Activated T-helper 1 cell treated with anti-CD3 and anti-CD28 coated beads, Interleukin-12 subunit alpha, Interleukin-12 subunit beta, Interleukin-2, Interleukin-4 antibody, amounts not matched to agents 30 ng/mL and 10 ng/mL and 1 ng/mL, durations not matched to agents 14 hours and 24 hours and 36 hours (primary cell): Measurements from ENCODE around the gene MIB2. TPM values are rescaled to one million over a fixed set of nuclear protein-coding genes. Genes with fewer than 3 reads are reported as not detected.

Source experiments
- total RNA-seq: library from RNA; stranded (reverse); gene quantifications from 2 replicates; pipeline ENCODE4 v1.2.3, GENCODE V29; 2022

Gene MIB2
- total RNA-seq, 1 donor from 2014 or later: 29.5 TPM

Other genes starting within 250 kb of the MIB2 start
- 147 and 148 TPM in 2 replicates for gene AURKAIP1, start 240.3 kb upstream of the MIB2 start, total RNA-seq
- gene CCNL2, start 216.2 kb upstream of the MIB2 start, total RNA-seq: 138 and 139 TPM in 2 replicates
- 184 and 205 TPM in 2 replicates for gene MRPL20, start 208.2 kb upstream of the MIB2 start, total RNA-seq
- 0.10 TPM in 1 of 2 replicates, not detected in the other for gene ANKRD65, start 194.2 kb upstream of the MIB2 start, total RNA-seq
- gene VWA1, start 179.8 kb upstream of the MIB2 start, total RNA-seq: 5.5 and 5.8 TPM in 2 replicates
- 0.57 and 1.0 TPM in 2 replicates for gene ATAD3C, start 165.8 kb upstream of the MIB2 start, total RNA-seq
- gene ATAD3B, start 143.7 kb upstream of the MIB2 start, total RNA-seq: 106 and 113 TPM in 2 replicates
- 108 TPM in 2 replicates for gene ATAD3A, start 103.3 kb upstream of the MIB2 start, total RNA-seq
- gene TMEM240, start 74.9 kb upstream of the MIB2 start, total RNA-seq: 0.41 and 1.0 TPM in 2 replicates
- gene SSU72, start 40.6 kb upstream of the MIB2 start, total RNA-seq: 135 and 137 TPM in 2 replicates
- gene FNDC10, start 15.4 kb upstream of the MIB2 start, total RNA-seq: 14.6 and 14.9 TPM in 2 replicates
- gene MMP23B, start 16.7 kb downstream of the MIB2 start, total RNA-seq: 0.49 and 0.93 TPM in 2 replicates
- gene CDK11B, start 43.5 kb downstream of the MIB2 start, total RNA-seq: 39.1 and 39.6 TPM in 2 replicates
- gene SLC35E2B, start 77.3 kb downstream of the MIB2 start, total RNA-seq: 40.8 and 41.1 TPM in 2 replicates
- 74.4 and 81.7 TPM in 2 replicates for gene CDK11A, start 108.9 kb downstream of the MIB2 start, total RNA-seq
- 95.5 and 96.8 TPM in 2 replicates for gene NADK, start 163.0 kb downstream of the MIB2 start, total RNA-seq